Activated effector memory CD4-positive, alpha-beta T cell treated with Interleukin-2 at 50 U/mL for 16 hours (primary cell): ENCODE results near the gene GLMN.

Experiments used
- DNase-seq: peaks from one replicate; pipeline ENCODE4 v3.0.0-alpha.2; 2020

The GLMN gene, protein sequence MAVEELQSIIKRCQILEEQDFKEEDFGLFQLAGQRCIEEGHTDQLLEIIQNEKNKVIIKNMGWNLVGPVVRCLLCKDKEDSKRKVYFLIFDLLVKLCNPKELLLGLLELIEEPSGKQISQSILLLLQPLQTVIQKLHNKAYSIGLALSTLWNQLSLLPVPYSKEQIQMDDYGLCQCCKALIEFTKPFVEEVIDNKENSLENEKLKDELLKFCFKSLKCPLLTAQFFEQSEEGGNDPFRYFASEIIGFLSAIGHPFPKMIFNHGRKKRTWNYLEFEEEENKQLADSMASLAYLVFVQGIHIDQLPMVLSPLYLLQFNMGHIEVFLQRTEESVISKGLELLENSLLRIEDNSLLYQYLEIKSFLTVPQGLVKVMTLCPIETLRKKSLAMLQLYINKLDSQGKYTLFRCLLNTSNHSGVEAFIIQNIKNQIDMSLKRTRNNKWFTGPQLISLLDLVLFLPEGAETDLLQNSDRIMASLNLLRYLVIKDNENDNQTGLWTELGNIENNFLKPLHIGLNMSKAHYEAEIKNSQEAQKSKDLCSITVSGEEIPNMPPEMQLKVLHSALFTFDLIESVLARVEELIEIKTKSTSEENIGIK

DNA sequence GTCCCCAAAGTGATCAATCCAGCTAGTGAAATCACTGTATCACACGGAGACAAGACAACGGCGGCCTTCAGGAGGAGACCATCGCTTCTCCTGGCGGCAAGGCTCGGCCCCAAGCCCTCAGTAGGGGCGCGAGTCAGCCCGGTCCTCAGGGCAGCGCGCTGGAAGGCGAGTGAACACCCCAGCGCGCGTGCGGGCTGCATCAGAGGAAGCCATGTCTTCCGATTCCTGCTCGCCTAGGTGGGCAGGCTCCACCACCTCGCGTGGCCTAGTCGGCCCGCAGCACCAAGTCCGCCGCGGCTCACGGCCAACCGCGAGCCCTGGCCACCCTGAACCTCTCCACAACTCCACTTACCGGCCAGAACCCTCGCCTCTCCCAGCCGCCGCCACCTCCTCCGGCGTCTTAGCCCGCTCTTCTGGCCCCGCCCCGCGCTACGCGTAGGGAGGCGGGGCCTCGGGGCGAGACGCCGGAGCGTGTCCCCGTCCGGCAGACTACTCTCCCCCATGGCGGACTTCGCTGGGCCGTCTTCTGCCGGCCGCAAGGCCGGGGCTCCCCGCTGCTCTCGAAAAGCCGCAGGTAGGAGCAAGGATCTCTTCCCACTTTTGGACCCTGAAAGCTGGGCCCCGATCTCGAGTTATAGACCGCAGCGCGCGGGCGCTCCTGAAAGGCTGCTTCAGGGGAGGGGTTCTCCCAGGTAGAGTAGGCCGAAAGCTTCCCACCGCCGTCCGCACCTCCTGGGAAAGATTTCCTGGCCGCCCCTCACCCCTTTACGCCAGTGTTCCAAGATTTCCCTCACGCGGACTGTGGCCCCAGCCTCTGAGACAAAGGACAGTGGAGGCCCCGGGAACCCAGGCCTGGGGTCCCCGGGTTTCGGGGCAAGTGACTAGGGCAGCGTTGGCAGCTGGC, at the start of gene GLMN, which contains the start of gene RPAP2:
Gene GLMN (minus strand): TSS at position 415 of the 904 bp plus-strand sequence. CDS start 988 bp downstream, outside the sequence.
Gene RPAP2 (plus strand): TSS at position 487 of the 904 bp plus-strand sequence. CDS start 15 bp downstream, at position 502.
- DNase-seq: peak; percentile 66

DNA sequence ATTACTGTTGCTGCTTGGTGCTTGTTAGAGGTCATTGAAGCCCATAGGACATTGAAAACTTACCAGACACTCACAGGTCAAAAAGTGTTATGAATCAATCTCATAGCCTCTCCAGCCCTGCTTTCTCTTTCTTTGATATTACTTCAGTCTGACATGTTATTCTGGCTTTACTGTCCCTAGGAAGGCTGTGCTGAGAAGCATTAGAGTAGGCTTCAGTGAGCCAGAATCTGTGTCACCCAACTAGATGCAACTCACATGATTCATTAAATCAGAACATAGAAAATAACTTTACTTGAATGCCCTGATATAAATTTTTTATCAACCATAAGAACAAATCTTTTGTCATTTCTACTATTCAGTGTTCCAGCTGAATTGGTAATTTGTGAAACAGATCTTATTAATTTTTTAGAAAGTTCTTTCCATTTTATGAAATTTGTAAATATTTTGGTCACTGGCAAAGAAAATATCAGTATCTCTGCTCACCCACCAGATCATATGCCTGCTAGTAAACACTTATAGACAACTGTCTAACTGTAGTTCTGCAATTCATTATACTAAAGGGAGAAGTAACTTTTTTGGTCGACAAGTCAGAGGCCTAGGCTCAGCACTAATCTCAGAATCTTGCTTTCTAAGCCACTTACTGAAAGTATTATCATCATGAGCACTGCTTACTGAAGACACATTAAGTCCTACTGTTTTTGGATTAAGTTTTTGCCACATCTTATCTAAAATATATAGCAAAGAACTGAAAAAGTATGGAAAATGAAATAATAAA, 48.3 kb upstream of the GLMN start:
- DNase-seq: no peak

DNA sequence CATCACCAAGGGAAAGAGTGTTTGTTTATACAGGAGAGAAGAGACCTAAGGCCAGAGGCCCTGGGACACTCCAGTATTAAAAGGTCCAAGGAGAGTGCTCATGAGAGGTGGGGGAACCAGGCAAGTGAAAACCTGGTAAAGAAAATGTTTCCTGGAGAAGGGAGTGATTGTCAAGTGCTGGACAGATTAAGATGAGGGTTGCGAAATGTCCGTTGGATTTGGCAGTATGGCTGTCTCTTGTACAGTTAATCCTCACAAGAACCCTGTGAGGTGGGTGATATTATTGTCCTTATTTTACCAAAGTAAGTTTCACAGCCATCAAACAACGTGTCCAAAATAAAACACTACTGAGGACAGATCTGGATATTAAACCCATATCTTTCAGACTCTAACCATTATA, 44.3 kb upstream of the GLMN start:
- no peak for DNase-seq

DNA sequence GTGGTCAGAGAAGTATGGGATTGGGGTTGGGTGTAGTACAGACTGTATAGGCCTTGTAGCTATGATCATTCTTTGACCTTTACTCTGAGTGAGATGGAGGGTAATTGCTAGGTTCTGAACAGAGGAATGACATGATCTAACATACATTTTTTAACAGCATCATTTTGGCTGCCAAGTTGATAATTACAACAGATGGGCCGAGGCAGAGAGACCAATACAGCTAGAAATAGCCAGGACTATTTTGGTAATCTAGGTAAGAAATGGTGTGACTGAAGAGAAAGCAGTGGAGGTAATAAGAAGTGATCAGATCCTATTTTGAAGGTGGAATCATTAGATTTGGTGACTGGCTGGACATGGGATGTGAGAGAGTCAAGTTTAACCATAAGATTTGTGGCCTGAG, 43.6 kb upstream of the GLMN start:
- DNase-seq: no peak

DNA sequence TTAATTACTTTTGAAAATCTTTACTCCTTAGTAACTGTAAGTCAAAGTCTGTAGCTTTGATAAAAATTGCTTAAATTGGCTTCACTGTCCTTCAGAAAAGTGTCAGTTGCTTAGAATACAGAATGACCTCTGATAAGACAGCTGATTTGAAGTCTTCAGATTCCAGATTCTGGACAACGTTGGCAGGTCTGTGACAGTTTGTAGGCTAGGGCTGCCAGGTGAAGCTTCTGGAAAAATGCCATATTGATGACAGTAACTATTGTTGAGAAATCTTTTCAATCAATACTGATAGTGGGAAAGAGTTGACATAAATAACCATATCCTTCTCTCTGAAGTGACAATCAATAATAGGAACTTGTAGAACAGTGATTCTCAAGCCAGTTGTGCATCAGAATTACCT, 41.4 kb upstream of the GLMN start:
- DNase-seq: no peak

DNA sequence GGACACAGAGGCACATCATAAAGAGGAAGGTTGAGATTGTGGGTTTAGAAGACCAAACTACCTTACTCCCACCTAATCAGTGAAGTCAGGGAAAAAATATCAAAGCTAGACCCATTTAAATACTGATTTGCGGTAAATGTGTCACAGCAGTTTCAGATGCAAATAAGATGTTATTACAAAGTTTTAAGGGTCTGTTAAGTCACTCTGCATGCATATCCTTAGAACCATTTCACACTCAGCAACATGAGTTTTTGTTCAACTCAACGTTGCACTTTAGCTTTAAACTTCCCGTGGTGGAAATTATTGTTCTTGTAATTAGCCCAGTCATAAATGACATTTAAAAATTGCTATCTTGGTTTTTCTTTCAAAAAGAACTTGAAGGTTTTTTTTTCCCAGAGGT, 34.9 kb upstream of the GLMN start:
- no peak for DNase-seq

DNA sequence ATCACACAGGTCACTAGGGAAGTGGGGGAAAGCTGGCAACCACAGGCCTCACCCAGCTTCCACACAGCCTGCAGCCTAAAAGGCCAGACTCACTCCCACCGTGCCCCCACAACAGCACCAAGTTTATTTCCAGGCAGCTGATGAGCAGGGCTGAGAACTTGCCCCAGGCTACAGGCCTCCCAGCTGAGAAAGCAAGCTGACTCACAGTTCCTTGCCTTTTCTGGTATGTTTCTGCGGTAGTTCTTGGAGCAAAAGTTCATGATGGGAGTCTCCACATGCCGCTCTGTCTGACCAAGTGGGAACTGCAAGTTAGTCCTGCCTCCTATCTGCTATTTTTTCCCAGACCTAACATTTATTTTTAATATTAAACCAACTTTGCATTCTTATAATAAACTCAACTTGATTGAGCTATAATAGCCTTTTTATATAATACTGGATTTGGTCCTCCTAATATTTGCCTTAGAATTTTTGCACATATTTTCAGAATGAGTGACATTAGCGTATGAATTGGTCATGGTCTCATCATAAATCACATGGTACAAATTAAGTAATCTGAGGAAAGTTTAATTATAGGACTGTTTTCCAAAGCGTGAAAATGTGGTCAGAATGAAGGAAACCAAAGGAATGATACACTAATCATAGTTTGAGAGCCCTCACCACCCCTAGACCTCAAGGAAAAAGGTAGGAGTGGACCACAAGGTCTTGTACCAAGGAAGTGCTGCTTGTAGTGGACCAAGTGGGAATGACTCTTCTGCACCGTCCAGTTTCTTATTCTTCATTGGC, 30.8 kb upstream of the GLMN start:
- DNase-seq: no peak

DNA sequence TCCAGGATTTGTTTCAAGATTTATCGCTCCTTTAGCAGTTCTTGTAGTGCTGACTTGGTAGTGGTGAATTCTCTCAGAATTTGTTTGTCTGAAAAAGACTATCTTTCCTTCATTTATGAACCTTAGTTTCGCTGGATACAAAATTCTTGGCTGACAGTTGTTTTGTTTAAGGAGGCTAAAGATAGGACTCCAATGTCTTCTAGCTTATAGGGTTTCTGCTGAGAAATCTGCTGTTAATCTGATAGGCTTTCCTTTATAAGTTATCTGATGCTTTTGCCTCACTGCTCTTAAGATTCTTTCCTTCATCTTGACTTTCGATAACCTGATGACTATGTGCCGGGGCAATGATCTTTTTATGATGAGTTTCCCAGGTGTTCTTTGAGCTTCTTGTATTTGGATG, 29.0 kb upstream of the GLMN start:
- no peak for DNase-seq

DNA sequence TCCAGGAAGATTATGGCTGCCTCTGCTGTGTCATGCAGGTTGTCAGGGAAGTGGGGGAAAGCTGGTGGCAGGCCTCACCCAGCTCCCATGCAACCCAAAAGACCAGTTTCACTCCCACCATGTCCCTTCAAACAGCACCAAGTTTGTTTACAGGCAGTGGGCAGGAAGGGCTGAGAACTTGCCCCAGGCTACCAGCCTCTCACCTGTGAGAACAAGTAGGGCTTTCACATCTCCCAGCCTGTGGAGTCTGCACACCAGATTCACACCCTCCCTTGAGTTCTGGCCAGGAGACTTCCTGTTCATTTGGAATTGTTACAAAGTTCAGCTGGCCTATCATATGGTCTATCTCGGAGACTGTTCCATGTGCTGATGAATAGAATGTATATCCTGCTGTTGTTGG, 27.9 kb upstream of the GLMN start:
- DNase-seq: no peak

DNA sequence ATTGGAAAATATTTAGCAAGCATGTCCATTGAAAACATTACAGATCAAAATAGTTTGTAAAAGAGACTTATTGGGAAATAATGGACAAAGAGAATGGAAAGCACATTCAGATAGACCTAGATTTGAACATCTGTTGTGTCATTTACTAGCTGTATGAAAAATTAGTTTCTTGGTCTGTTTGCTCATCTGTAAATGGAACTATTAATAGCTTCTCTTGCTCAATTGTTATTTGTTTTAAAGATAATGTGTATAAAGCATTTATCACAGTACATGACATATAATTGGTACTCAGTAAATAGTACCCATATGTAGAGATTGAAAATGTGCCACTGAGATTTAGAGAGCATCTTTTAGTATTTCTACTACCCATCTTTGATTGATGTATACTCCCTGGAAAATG, 26.0 kb upstream of the GLMN start:
- no peak for DNase-seq

DNA sequence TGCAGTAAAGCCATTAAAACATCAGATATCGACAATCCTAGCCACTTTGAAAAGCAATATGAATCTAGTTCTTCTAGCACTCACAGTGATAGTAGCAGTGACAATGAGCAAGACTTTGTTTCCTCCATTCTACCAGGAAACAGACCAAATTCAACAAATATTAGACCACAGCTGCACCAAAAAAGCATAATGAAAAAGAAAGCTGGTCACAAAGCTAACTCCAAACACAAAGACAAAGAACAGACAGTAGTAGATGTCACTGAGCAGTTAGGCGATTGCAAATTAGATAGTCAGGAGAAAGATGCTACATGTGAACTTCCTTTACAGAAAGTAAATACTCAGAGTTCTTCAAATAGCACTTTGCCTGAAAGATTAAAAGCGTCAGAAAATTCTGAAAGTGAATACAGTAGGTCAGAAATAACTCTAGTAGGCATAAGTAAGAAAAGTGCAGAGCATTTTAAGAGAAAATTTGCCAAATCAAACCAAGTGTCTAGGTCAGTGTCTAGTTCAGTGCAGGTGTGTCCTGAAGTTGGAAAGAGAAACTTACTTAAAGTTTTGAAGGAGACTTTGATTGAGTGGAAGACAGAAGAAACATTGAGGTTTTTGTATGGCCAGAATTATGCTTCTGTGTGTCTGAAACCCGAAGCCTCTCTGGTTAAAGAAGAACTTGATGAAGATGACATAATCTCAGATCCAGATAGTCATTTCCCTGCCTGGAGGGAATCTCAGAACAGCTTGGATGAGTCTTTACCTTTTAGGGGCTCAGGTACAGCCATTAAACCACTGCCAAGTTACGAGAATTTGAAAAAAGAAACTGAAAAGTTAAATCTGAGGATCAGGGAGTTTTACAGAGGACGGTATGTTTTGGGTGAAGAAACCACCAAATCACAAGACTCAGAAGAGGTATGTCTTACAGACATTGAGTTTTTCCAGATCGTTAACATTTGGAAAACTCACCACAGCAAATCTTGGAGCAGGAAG, 25.0 kb upstream of the GLMN start:
- no peak for DNase-seq

DNA sequence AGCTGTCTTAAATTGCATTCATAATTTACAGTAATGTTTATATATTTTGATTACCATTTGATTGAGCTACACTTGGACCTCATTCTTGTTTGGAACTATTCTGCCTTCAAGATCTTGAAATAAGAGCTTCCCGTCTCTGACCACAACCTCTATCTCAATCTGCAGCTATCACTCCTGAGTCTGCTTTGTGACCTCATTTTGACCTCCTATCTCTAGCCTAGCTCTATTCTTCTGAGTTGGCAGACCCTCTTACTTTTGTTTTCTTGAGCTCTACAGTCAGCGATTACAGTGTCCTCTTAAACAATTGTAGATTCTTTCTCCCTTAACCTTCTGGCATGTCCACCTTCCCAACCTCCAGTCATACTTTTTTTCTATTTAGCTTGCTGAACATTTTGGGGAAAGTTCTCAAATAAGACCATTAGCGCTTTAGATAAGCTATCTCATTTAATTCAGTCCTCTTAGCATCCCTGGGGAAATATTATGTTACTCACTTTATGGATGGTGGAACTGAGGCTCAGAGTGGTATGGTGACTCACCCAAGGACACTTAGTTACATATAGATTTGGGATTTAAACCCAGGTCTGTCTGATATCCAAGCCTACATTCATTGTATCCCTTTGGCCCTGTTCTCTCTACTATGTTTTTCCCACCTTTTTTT, 19.2 kb upstream of the GLMN start:
- no peak for DNase-seq

DNA sequence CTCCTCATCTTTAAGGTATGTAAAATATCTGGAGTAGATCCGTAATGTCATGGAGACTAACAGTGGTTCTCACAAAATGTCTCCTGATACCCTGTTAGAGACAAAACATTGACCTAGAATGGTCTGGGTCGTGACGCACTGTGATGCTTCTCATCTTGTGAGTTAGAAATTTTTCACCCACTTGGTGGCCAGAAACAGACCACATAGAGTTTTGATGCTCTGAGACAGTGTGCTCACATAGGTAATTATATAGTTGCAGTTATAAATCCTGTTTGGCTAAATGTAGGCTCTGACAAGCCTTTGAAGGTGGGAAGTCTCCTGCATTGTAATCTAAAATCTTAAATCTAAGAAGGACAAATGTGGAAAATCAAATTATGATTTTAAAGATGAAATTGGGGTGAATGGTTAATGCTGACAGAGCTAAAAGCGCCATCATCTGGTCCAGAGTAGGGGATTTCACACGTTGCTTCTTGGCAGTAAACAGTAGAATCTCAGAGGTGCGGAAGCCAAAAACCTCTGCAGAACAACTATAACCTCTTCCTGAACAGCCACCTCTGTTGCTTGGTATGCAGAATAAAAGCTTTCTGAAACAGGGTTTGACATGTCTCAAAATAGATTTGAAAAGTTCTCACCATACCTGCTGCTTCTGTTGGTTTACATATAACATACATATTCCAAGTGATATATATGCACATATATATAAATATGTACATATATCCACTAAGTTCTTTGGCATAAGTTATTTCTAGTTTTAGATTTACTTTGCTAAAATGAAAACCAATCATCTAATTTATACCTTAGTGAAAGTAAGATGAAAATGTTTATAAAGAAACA, 17.2 kb upstream of the GLMN start:
- DNase-seq: peak; percentile 6

DNA sequence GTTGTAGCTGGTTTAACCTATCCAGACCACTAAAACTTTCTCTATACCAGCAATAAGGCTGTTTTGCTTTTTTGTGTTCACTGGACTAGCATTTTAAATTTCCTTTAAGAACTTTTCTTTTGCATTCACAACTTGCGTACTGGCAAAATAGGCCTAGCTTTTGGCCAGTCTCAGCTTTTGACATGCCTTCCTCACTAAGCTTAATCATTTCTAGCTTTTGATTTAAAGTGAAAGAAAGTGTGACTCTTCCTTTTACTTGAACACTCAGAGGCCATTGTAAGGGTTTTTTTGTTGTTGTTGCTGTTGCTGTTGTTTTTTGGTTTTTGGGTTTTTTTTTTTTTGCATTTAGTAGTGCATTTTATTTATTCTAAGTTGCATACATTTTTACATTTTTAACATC, 15.2 kb upstream of the GLMN start:
- no peak for DNase-seq

DNA sequence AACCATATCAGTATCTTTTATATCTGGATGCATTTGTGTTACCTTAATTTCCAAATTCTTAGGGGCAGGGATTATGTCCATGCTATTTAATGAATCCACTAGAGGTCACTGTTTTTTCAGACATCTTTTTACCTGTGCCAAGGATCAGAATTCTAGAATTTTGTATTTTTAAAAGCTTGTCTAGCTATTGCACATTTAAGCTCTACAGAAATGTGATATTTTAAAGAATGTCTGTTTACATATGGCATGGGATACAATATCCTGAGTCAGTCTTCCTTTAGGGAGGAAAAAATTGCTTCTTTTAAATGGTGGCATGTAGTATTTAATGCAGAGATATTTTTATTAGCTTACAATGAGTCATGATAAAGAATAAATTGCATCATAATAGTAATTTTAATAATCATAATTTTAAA, 11.4 kb upstream of the GLMN start:
- no peak for DNase-seq

DNA sequence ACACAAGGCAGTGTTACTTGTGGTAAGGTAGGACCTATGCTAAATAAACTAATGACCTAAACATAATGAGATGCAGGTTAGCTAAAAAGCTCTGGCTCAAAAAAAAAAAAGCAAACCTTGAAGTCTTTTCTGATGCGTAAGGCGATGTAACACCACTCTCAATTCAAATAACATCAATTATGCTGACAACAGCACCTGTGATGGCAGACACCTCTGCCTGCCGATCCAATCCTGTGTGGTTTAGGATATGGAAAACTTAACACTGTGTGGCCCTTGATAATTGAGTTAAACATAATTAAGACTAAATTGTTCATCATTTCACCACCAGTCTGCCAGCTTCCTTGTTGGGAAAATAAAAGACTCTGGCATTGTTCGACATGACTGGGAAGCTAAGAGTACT, 9.2 kb upstream of the GLMN start:
- no peak for DNase-seq

DNA sequence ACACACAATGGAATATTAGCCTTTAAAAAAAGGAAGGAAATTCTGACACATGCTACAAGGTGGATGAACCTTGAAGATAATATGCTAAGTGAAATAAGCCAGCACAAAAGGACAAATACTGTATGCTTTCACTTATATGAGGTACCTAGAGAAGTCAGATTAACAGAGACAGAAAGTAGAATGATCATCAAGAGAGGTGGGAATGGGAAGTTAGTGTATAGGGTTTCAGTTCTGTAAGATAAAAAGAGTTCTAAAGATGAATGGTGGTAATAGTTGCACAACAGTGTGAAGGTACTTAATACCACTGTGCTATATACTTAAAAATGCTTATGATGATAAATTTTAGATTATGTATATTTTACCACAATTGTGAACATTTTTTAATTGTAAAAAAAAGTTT, 7.2 kb upstream of the GLMN start:
- DNase-seq: no peak

DNA sequence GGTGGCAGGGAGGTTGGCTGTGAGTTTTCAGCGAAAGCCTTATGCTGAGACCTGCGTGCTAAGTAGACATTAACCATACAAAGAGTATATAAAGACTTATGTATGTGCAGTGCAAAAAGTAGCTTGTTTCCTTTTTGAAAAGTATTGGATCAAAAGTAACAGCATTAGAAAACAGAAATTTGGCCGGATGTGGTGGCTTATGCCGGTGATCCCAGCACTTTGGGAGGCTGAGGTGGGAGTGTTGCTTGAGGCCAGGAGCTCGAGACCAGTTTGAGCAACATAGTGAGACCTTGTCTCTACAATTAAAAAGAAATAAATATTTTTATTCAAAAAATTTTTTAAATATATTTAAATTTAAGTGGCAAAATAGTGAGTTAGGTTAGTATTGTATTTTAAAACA, 2.2 kb upstream of the GLMN start:
- no peak for DNase-seq
